NK-92 treated with Interleukin-12 subunit alpha and Interleukin-12 subunit beta, amount 100 ng/mL, for 24 hours (cell line): ENCODE results near the gene ALK.

Experiments
- DNase-seq: peaks from one replicate; lab custom pipeline; 2025; lab: John Stamatoyannopoulos, UW

Gene ALK

GRCh38 chr2:29317801-29318485, 603.4 kb downstream of the ALK start:
- no peak for DNase-seq

DNA sequence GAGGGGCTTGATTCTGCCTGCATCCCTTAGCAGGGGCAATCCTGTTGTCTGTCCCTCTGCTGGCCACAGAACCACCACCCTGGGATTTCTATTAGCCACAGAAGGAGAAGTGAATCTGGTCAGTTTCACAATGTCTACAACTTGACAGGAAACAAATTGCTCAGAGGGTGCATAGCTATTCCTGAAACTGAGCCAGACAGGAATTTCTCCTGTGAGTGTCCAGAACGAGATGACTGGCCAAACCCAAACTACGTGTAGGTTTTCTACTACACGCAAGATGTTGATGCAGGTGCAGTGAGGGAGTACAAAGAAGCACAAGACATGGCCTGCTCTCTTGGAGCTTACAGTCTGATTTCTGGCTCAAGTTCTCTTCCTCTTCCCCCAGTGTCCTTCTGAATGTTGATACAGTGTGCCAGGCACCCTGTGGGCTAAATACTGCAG, 604.3 kb downstream of the ALK start:
- DNase-seq: no peak

- DNase-seq: peak; percentile 74
Measured at GRCh38 chr2:29314816-29315571, 606.4 kb downstream of the ALK start.

DNA sequence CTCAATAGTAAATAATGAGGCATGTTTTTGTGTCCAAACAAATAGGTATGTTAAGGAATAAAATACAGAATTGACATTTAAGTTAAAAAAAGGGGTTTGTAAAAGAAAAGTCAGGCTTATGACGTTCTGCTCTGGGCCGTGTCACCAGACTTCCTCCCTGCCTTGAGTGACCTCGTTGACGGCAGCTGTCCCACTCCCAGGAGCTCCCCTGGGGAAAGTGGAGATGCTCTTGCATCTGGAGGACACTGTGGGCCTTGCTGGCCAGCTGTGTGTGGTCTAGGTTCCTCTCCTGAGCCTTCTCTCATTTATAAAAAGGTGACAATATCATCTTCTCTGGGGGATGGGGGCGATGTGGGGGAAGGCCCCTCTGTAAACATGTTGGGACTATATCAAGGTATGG, 609.9 kb downstream of the ALK start:
- DNase-seq: no peak

GRCh38 chr2:29310650-29311348, 610.6 kb downstream of the ALK start:
- peak; percentile 13 for DNase-seq

DNA sequence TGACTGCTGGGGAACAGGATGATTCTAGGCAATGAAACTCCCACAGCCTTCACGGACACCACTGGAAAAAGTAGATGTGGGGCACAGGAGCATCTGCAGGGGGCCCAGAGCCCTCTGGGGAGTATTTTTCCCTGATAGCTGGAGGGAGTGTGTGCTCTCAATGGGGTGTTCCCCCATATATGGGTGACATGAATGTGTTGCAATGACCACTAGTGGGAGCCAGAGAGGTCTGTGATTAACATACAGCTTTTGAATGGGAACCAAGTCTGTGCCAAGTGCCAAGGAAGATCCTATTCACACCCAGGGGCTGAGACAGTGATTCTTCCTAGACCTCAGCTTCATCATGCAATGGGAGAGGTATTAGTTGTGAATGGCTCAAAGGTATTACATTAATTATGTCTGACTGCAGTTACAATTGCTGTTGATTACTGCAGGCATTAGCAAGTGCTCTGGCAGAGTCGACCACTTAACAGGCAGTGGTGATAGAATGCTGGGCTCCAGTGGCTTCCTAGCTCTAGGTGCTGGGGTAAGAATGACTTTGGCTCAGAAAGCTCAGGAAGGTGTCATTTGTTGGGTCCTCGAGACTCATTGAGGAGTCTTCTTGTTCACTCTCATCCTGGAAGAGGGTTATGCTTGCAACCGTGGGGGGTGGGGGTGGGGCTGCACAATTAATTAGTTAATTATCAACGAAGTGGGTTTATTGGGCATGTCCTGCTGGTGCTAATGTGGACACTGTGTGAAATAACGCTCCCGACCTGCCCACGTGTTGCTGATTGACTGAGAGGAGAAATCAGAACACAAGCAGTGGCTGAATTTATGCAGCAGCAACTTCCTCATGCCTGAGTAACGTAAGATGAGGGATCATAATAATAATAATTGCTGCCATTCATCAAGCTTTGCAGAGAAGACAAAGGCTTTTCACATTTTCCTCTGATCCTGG, 612.0 kb downstream of the ALK start:
- peak; percentile 15 for DNase-seq

- DNase-seq: no peak
Measured at GRCh38 chr2:29308366-29308765, 613.0 kb downstream of the ALK start.

DNA sequence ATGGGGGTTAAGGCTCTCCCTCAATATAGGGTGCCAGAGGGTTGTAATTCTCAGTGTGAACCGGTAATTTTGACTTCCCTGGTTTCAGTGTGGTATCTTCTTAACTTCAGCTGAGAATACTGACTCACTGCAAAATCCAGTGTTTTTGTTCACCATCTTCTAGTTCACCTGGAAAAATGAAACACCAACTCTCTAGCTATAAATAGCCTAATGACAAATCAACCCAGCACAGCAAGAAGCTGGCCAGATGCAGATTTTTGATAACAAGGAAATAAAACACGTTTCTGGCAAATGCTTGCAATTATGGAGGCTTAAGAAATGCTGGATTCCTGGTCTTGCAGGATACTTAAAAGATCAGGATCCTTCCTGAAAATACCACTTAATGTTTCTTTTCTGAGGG, 613.9 kb downstream of the ALK start:
- no peak for DNase-seq

DNA sequence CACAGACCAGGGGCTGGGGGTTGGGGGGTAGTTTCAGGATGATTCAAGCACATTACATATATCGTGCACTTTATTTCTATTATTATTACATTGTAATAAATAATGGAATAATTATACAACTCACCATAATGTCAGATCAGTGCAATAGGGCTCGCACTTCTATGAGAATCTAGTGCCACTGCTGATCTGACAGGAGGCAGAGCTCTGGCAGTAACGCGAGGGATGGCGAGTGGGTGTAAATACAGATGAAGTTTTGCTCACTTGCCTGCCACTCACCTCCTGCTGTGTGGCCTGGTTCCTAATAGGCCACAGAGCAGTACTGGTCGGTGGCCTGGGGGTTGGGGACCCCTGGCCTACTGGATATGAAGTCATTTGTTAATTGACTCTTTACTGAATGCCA, 615.6 kb downstream of the ALK start:
- DNase-seq: no peak

GRCh38 chr2:29304399-29305060, 616.9 kb downstream of the ALK start:
- DNase-seq: no peak

DNA sequence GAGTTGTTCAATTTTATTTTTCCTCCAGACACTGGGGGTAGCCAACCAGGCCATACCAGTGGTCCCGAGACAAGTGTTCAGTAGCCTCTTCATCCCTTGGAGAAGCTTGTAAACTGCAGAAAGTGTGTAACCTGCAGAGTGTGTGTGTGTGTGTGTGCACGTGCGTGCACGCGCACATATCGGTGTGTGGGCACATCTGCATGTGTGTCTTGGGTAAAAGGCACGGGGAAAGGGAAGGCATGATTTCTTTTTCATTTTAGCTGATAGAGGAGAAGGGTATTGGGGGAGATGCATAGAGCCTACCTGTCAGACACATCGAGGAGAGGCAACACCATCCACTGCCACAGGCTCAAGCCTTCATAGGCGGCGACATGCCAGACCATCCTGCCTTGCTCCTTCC, 624.8 kb downstream of the ALK start:
- no peak for DNase-seq

- no peak for DNase-seq
Measured at GRCh38 chr2:29295845-29296244, 625.5 kb downstream of the ALK start.

GRCh38 chr2:29293830-29294438, 627.5 kb downstream of the ALK start:
- no peak for DNase-seq

DNA sequence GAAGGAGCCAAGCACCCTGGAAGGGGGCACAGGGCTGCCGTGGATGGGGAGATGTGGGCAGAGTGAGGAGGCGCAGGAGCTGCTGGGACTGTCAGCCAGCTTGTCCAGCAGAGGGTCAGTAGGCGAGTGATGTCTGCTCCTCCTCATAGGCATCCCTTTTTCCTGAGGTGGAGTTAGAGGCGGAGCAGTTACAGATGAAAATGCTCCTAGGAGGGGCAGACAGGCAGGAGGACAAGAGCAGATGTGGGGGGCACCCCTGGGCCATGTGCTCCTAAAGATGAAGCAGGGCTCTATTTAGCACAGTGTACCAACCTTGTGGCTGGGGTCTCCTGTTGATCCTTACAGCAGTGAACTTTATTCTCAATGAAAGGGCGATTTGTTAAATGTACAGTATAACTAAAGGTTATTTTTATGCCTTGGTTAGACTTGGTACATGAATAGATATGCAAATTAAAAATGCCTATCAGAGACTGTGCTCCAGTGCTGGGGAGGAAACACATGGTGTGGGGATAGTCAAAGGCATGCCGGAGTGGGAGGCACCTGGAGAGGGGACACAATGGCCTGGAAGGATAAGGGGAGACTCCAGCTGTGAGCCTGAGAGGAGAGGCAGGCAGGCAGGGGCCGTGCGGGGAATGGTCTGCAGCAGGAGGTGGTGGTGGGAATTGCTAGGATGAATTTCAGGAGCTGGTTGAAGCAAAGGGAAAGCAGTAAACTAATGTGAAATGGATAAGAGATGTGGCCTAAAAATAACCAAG, 630.9 kb downstream of the ALK start:
- DNase-seq: no peak

DNA sequence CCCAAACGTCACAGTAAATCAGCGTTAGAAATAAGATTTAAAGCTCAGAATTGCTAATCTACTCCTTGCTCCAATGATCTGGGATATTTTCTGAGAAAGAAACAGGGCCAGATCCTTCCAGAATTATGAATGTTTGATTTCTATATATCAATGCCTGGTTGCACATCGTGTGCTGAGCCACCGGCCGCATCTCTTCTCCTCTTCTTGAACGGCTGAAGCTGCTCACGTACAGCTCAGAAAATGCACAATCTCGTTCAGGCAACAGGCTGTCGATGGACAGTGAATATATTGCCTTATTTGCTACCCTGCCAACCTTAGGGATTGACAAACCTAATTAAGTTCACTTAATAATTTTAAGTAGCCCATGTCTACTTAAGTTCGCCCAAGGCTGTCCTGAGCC, 636.7 kb downstream of the ALK start:
- DNase-seq: no peak

- no peak for DNase-seq
Measured at GRCh38 chr2:29281916-29282247, 639.5 kb downstream of the ALK start.

DNA sequence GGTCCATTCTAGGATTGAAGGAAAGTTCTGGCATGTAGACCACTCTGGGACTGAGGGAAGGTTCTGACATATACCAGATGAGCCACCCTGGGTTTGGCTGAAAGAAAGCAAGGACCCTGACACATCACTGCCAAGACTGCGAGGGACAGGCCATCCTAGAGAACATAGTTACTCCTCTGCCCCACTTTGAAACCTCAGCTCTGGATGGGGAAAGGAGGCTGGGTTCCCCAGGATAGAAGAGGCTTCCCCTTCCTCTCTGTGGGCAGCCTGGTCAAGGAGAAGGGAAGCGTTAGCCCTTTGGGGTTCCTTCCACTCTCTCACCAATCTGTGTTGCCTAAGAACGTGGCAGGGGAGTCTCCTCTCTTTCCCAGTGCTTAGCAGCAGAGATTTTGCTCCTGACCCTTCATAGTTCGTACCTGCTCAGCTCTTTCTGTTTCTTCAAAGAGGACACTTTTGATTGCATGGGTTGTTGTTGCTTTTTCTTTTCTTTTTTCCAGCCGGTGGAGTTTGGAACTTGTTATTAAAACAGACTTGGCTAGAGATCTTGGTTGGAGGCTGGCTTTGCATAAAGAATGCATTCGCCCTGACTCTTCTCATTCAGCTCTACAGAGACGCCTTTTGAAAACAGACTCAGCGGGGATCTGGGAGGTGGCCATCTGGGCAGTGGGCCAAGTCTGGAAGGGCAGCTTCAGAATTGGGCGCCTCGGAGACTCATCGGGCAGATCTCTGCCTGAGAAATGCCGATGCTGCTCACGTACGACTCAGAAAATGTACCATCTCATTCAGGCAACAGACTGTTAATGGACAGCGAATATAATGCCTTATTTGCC, 640.1 kb downstream of the ALK start:
- no peak for DNase-seq

- DNase-seq: no peak
Measured at GRCh38 chr2:29278966-29279365, 642.4 kb downstream of the ALK start.

- DNase-seq: no peak
Measured at GRCh38 chr2:29276151-29276550, 645.2 kb downstream of the ALK start.
